Ovary (tissue), 9 donors: Measurements from ENCODE around the gene DGCR6L. TPM values are rescaled to one million over a fixed set of nuclear protein-coding genes. Genes with fewer than 3 reads are reported as not detected.
"Not testable (repeated sequence)": the region's sequence is repeated elsewhere in the genome, so short reads cannot be mapped to it uniquely, and the experiment has no call there.

Source experiments
- DNase-seq, 5 donors: peaks; one replicate each; pipeline ENCODE4 v3.0.0-alpha.2; 2019 to 2020
- H3K27ac ChIP-seq, 2 donors: fragments of 200-600 bp; one replicate each; pipeline versions ENCODE4 v1.5.1 to v1.8.0; 2019 to 2022
- H3K27me3 ChIP-seq: fragments of 200-600 bp; one replicate; pipeline ENCODE4 v1.8.0; 2022
- H3K36me3 ChIP-seq: fragments of 200-600 bp; sonication (generic); one replicate; pipeline ENCODE4 v1.5.1; 2019
- H3K4me1 ChIP-seq: one replicate; pipeline ENCODE4 v1.8.1; 2013; ENCODE audit warnings: mild to moderate bottlenecking, moderate library complexity; ENCODE audit not compliant: insufficient read depth
- H3K4me3 ChIP-seq: fragments of 200-600 bp; sonication (generic); one replicate; pipeline ENCODE4 v1.5.1; 2017
- H3K9me3 ChIP-seq, 2 donors: fragments of 200-600 bp in 1 of 2; sonication (generic) in 1 of 2; one replicate each; pipeline versions ENCODE4 v1.5.1 to v1.8.1; 2013 to 2019; ENCODE audit warnings: mild to moderate bottlenecking in 1 of 2, moderate library complexity in 1 of 2
- CTCF ChIP-seq, 3 donors: fragments of 450-650 bp in 2 of 3; fragments of 200-600 bp in 1 of 3; IDR thresholded peaks; one replicate each; pipeline versions ENCODE4 v1.5.1 to v1.8.0; 2016 to 2022; ENCODE audit warnings: antibody characterized with exemption in 3 of 3, mild to moderate bottlenecking in 1 of 3
- EP300 ChIP-seq: sonication (generic); formaldehyde crosslinking; IDR thresholded peaks from one replicate; pipeline ENCODE4 v1.6.1; 2017; ENCODE audit warnings: antibody characterized with exemption
- POLR2A ChIP-seq: fragments of 450-650 bp; IDR thresholded peaks from one replicate; pipeline ENCODE4 v1.6.1; 2017; ENCODE audit warnings: antibody characterized with exemption, mild to moderate bottlenecking, moderate library complexity
- WGBS, 3 donors: extraction: QIAGEN DNeasy Blood & Tissue Kit in 1 of 3; methylation state at CpG; one replicate each; pipeline versions ENCODE4 v1.1.5 to v1.1.7; 2013 to 2017; 5-methylcytosine and 5-hydroxymethylcytosine counted together
- intact Hi-C, 4 donors: fragments of 100-400 bp; cut with DNase I; formaldehyde crosslinking; loops; one replicate each; pipeline versions ENCODE4 v1.11.0 to v1.15.1; 2022 to 2023
- polyA plus RNA-seq, 2 donors: library from polyadenylated mRNA; stranded (reverse); fragments of 200-250 nt in 1 of 2; fragments of 350-450 nt in 1 of 2; fragmentation: Illumina TruSeq in 1 of 2; extraction: RNeasy Lipid Tissue Mini Kit (QIAGEN cat#74804) in 1 of 2; gene quantifications; one replicate each; pipeline ENCODE4 v1.2.3, GENCODE V29; 2013 to 2014
- total RNA-seq, 7 donors: library from RNA; depleted of rRNA in 2 of 7; stranded (reverse); fragments of >200 nt in 2 of 7; fragmentation: NEBNext Ultra II Directional in 3 of 7; extraction: Animal tissue kit (Norgen Biotek cat#: 25700) in 3 of 7; gene quantifications; one replicate each; pipeline versions ENCODE4 v1.1.0 to v1.2.4, GENCODE V29; 2016 to 2023
- donor health status: DM: no; HTN: no; CAD: no; lungs with moderate emphysema.
- donor health status: DM: no; HTN: no; CAD: no.
- donor health status: Bipolar disorder and iron deficiency.
- donor health status: DM: yes; HTN: yes; CAD: no.
- donor health status: DM: no; HTN: no; CAD: no.
- donor health status: DM: yes; HTN: yes; CAD: no.

Gene DGCR6L
- total and polyA plus RNA-seq, 9 donors: 1.9 to 69.5 (median 40.8) TPM

DNA sequence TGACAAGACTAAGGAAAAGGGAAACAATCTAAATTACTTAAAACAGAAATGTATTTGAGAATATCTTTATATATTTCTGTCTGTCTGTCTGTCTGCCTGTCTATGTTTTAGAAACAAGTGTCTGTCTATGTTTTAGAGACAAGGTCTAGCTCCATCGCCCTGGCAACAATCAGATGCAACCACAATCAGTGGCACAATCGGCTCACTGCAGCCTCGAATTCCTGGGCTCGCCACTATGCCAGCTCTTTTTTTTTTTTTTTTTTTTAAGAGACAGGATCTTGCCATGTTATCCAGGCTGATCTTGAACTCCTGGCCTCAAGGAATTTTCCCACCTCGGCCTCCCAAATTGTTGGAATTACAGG, 8.7 kb upstream of the DGCR6L start:
- H3K4me3 ChIP-seq, H3K4me1 ChIP-seq, DNase-seq, H3K27me3 ChIP-seq, H3K27ac ChIP-seq, H3K9me3 ChIP-seq, H3K36me3 ChIP-seq, intact Hi-C loops: not testable (repeated sequence)
- WGBS, 3 donors: 63 to 79% (median 76%) methylated on average over 5 of the region's 5 CpGs

DNA sequence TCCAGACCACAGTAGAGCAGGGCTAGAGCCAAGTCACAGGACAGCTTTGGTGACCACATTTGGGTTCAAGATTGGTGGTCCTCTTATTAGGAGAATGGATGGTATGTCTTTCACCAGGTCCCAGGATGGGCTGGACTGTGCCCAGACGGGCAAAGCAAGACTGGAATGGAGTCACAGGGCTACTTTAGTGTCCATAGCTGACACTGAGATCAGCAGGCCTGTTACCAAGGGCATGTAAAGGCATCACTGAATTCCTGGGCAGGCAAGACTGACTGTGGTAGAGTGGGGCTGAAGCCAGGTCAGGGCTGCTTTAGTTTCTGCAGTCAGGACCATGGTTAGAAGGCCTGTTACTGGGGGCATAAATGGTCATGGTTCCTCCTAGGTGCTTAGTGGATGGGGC, 6.1 kb upstream of the DGCR6L start:
- H3K9me3 ChIP-seq, H3K4me1 ChIP-seq, DNase-seq, H3K27me3 ChIP-seq, H3K27ac ChIP-seq, H3K36me3 ChIP-seq, intact Hi-C loops, H3K4me3 ChIP-seq: not testable (repeated sequence)
- 88 to 100% (median 93%) methylated on average over 1 of the region's 1 CpG for WGBS, 3 donors

DNA sequence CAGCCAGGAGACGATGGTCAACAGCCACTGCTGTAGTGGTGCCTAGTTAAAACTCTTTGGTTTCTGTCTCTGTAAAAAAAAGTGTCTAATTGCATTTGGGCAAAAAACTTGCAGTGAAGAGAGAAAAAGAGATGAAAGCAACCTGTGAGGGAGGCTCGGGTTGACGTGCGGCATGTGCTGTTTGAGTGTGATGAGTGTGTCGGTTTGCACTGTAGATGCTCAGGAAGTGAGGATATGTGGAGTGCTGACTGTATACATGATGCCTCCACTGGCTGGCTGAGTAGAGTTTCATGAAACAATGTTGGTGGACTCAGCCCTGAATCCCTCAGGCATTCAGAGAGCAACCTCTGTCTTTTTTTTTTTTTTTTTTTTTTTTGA, 4.3 kb upstream of the DGCR6L start:
- H3K36me3 ChIP-seq: no peaks in the 10 kb centered on the region
- WGBS, 3 donors: 79 to 87% (median 80%) methylated on average over 5 of the region's 5 CpGs
- H3K9me3 ChIP-seq: no peaks in the 10 kb centered on the region
- no peaks in the 10 kb centered on the region for H3K27me3 ChIP-seq
- intact Hi-C loops: no loop called here
- no peak overlapping the region for H3K4me3 ChIP-seq
- TF ChIP-seq CTCF (IDR thresholded peaks at IDR 0.05) (no peak), POLR2A (no peak), EP300 (no peak)
- no peak for DNase-seq
- H3K27ac ChIP-seq: no peak overlapping the region
- H3K4me1 ChIP-seq: peaks cover 5% of the 10 kb centered on the region

GRCh38 chr22:20321552-20322211, 1.8 kb upstream of the DGCR6L start:
- 31 to 36% (median 35%) methylated on average over 7 of the region's 7 CpGs for WGBS, 3 donors
- H3K4me3 ChIP-seq, H3K4me1 ChIP-seq, intact Hi-C loops, H3K9me3 ChIP-seq, H3K27ac ChIP-seq, H3K27me3 ChIP-seq, H3K36me3 ChIP-seq: not testable (repeated sequence)
- peak in 1 of 5 donors; percentile 37 for DNase-seq

- H3K4me1 ChIP-seq, H3K9me3 ChIP-seq, H3K36me3 ChIP-seq, intact Hi-C loops, H3K27me3 ChIP-seq: not testable (repeated sequence)
- Histone ChIP-seq H3K27ac (peak overlapping the region; percentile 66 to 83), H3K4me3 (peak overlapping the region; percentile 74)
- peak in 1 of 5 donors; percentile 29 for DNase-seq
- WGBS, 3 donors: 36 to 39% (median 37%) methylated on average over 20 of the region's 20 CpGs
Observed at GRCh38 chr22:20320659-20321551, 1.0 kb upstream of the DGCR6L start.

GRCh38 chr22:20319041-20319744, 667 bp downstream of the DGCR6L start:
- peak overlapping the region; percentile 66 to 83 for H3K27ac ChIP-seq
- H3K4me3 ChIP-seq: peak overlapping the region; percentile 74
- peaks cover 10% of the 10 kb centered on the region for H3K4me1 ChIP-seq
- WGBS, 3 donors: 1 to 3% (median 1%) methylated on average over 28 to 32 of the region's 32 CpGs
- TF ChIP-seq POLR2A: no peak
- no peak for TF ChIP-seq CTCF (IDR thresholded peaks at IDR 0.05)
- no peak for TF ChIP-seq EP300
- H3K9me3 ChIP-seq: no peaks in the 10 kb centered on the region
- intact Hi-C loops: no loop called here
- no peaks in the 10 kb centered on the region for H3K27me3 ChIP-seq
- DNase-seq: peak in 3 of 5 donors; percentile 13 to 38 (median 26)
- H3K36me3 ChIP-seq: no peaks in the 10 kb centered on the region

DNA sequence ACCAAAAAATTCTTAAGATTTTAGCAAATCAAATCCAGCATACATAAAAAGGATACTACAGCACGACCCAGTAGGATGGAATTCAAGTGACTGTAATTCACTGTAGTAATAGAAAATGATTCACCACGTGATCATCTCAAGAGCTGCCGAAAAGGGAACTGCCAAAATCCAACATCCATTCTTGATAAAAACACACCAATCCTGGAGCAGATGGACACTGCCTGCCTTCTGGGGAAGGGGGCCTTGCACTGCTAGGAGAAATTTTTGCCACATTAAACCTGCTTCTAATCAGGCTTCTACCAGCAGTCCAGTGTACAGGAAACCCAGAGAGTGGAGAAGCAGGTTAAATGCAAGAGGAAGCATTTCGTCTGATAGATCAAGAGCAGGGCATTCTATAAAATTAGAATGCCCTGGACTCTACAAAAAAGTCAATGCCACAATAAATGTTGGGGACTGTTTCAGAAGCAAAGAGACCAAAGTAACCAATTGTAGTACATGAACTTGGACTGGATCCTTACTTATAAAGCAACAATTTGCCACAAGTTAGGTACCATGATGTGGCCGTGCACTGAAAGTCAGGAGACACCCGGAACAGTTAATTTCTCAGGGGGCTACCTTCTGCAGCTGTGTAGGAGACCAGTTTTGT, 1.7 kb downstream of the DGCR6L start:
- intact Hi-C loops: not testable (repeated sequence)

DNA sequence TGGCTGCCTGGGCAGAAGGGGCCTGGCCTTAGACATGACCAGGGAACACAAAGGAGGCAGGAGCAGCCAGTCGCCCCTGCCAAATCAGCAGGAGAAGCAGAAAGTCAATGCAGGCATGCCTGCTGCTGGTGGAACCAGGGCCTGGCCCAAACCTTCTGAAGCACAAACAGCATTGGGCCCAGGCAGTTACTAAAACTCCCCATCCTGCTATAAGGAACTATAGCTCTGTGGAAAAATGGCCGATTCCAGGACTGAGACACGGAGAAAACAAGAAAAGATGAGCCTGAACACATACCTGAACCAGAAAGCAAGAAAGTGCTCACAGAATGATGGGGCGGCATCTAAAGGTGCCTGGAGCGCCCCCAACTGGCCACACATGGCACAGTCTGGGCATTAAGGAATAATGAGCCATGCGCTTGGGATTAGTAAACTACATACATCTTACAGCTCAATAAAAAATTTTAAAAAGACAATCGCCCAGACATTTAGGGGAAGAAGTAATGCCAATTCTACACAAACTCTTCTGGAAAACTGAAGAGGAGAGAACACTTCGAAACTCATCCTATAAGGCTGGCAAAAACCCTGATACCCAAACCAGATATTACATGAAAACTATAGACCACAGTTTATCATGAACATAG, 2.3 kb downstream of the DGCR6L start:
- H3K4me3 ChIP-seq, intact Hi-C loops, H3K9me3 ChIP-seq, H3K27me3 ChIP-seq, H3K36me3 ChIP-seq, H3K27ac ChIP-seq, H3K4me1 ChIP-seq: not testable (repeated sequence)
- peak in 2 of 5 donors; percentile 16 to 36 for DNase-seq
- 51 to 59% (median 57%) methylated on average over 8 of the region's 8 CpGs for WGBS, 3 donors

More for the DNA sequence above, 1.7 kb downstream of the DGCR6L start:
- not testable (repeated sequence) for H3K4me3 ChIP-seq, H3K27me3 ChIP-seq, H3K4me1 ChIP-seq, H3K27ac ChIP-seq, DNase-seq, H3K9me3 ChIP-seq, H3K36me3 ChIP-seq
- 61 to 69% (median 62%) methylated on average over 6 of the region's 6 CpGs for WGBS, 3 donors
